Measurements from ENCODE around the gene DNAJC16. TPM values are rescaled to one million over a fixed set of nuclear protein-coding genes. Genes with fewer than 3 reads are reported as not detected.
"Not testable (repeated sequence)": the region's sequence is repeated elsewhere in the genome, so short reads cannot be mapped to it uniquely, and the experiment has no call there.

DNAJC16 gene
- polyA plus RNA-seq (2013), result 12.4 TPM

DNA sequence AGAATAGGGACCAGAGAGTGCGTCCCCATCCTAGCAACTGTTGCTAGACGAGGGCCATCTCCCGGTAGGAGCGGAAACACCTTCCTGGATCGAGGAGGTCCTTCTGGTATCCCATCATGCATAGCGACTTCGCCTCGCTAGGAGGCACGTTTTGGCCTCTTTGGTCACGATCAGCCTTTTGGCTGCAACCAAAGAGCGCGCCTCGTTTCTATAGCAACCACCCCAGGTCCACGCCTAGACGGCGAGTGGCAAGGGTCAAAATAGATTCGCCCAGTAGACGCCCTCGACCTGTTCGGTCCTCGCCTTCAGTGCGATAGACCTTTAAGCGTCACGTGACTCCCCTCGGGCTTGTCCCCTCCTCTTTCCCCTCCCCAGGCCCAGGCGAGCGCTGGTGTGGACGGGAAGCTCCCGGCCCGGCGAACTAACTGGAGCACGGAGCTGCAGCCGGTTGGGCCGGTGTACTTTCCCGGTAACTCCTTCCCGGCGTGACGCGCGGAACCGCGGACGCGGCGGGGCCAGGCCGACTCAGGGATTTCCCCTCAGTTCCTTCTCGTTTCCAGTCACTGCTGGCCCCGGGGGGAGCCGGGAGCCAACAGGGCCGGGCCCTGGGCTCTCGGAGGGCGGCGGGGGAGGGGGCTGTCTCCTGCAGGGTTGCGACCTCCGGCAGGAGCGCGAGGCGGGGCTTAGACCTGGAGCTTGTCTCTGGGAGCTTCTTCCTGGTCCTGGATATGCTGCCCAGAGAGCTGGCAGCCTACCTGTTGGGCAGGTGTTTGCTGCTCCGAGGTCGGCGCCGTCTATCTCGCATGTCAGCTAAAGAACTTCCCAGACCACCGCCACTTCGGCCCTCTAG, at the start of gene DNAJC16:
DNAJC16 (plus strand) TSS at position 359 of the 850 bp plus-strand sequence. CDS start 2,258 bp downstream, outside the sequence.
- ChIA-PET CTCF (no interaction called here), POLR2A (interaction anchor here (0.6 to 1.0 kb wide), 3 partner anchors 10 to 310 kb away, joined by 3 read pairs; no protein-coding TSS in a partner anchor)
- peak; percentile 99 to 100 (median 100) for DNase-seq
- 0% methylated on average over 48 of the region's 65 CpGs for WGBS (ENCODE audit: insufficient coverage)
- H3K36me3 ChIP-seq (ENCODE audit: control insufficient read depth in 4 of 4, insufficient read depth in 4 of 4, low read length in 3 of 4), result peaks cover 0 to 6% (median 5%) of the 10 kb centered on the region in 4 experiments
- no peaks in the 10 kb centered on the region for H3K9me3 ChIP-seq (ENCODE audit: control extremely low read depth in 1 of 5, control insufficient read depth in 4 of 5, insufficient read depth in 2 of 5, low read depth in 1 of 5, low read length in 4 of 5)
- H3K4me1 ChIP-seq (ENCODE audit: control extremely low read depth in 1 of 4, control insufficient read depth in 4 of 4, insufficient read depth in 4 of 4, low read length in 3 of 4), result peaks cover 19 to 38% (median 28%) of the 10 kb centered on the region in 4 experiments
- H3K4me3 ChIP-seq (ENCODE audit: control insufficient read depth in 1 of 7, extremely low read depth in 1 of 7, insufficient read depth in 4 of 7, low read depth in 2 of 7, low read length in 6 of 7), result peak within 1 kb of the TSS; percentile 82 to 98 (median 92)
- H3K27me3 ChIP-seq (replicated peaks in 2 of 5; ENCODE audit: control insufficient read depth in 4 of 5, insufficient read depth in 5 of 5, low read length in 4 of 5), result no peaks in the 10 kb centered on the region
- peak within 1 kb of the TSS; percentile 90 to 94 for H3K27ac ChIP-seq (ENCODE audit: insufficient read depth in 1 of 2, low read depth in 1 of 2, low read length in 2 of 2, poor library complexity in 1 of 2, severe bottlenecking in 2 of 2)

DNA sequence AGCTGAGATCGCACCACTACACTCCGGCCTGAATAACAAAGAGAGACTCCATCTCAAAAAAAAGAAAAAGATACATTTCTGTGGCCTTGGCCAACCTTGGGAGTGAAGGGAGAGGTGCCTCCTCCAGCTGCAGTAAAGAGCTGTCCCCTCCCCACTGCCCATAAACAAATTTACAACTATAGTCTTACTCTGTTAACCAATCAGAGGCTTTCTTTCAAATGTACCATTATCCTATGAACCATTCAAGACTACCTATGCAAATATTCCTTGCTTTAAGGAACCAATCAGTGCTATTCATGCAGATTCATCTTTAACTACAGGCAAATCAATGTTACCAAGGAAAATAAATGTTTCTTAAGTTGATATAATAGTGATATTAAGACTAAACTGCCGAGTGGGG, 49.7 kb upstream of the DNAJC16 start:
- CTCF ChIA-PET, result no interaction called here
- no CpG with 5 or more reads among the region's 3 CpGs for WGBS (ENCODE audit: insufficient coverage)
- POLR2A ChIA-PET, result no interaction called here

DNA sequence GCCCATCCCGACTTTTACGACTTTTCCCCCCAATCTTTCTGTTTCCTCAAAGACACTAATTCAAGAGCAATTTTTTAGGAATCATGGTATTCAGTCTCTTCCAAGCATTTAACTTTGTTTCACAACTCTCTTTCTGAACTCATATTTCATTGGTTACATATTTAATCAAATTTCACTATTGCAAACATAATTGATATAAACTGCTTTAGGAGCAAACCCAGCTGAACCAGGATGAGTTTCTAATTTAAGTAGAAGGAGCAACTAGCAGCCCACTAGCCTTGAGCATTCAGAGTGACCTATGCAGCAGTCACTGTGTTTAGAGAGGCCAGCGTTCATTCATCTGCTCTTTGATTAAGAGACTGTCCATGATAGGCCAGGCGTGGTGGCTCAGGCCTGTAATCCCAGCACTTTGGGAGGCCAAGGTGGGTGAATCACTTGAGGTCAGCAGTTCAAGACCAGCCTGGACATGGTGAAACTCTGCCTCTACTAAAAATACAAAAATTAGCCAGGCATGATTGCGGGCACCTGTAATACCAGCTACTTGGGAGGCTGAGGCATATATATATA, 48.9 kb upstream of the DNAJC16 start:
- WGBS (ENCODE audit: insufficient coverage), result 100% methylated on average over 4 of the region's 5 CpGs
- CTCF ChIA-PET, result no interaction called here

More for the DNA sequence above, 49.7 kb upstream of the DNAJC16 start:
- Histone ChIP-seq H3K27ac (ENCODE audit: insufficient read depth in 1 of 2, low read depth in 1 of 2, low read length in 2 of 2, poor library complexity in 1 of 2, severe bottlenecking in 2 of 2) (no peak overlapping the region), H3K36me3 (ENCODE audit: control insufficient read depth in 4 of 4, insufficient read depth in 4 of 4, low read length in 3 of 4) (no peaks in the 10 kb centered on the region), H3K27me3 (replicated peaks in 2 of 5; ENCODE audit: control insufficient read depth in 4 of 5, insufficient read depth in 5 of 5, low read length in 4 of 5) (no peaks in the 10 kb centered on the region), H3K4me3 (ENCODE audit: control insufficient read depth in 1 of 7, extremely low read depth in 1 of 7, insufficient read depth in 4 of 7, low read depth in 2 of 7, low read length in 6 of 7) (no peak overlapping the region), H3K4me1 (ENCODE audit: control extremely low read depth in 1 of 4, control insufficient read depth in 4 of 4, insufficient read depth in 4 of 4, low read length in 3 of 4) (no peaks in the 10 kb centered on the region), H3K9me3 (ENCODE audit: control extremely low read depth in 1 of 5, control insufficient read depth in 4 of 5, insufficient read depth in 2 of 5, low read depth in 1 of 5, low read length in 4 of 5) (no peaks in the 10 kb centered on the region)
- no peak for DNase-seq

DNA sequence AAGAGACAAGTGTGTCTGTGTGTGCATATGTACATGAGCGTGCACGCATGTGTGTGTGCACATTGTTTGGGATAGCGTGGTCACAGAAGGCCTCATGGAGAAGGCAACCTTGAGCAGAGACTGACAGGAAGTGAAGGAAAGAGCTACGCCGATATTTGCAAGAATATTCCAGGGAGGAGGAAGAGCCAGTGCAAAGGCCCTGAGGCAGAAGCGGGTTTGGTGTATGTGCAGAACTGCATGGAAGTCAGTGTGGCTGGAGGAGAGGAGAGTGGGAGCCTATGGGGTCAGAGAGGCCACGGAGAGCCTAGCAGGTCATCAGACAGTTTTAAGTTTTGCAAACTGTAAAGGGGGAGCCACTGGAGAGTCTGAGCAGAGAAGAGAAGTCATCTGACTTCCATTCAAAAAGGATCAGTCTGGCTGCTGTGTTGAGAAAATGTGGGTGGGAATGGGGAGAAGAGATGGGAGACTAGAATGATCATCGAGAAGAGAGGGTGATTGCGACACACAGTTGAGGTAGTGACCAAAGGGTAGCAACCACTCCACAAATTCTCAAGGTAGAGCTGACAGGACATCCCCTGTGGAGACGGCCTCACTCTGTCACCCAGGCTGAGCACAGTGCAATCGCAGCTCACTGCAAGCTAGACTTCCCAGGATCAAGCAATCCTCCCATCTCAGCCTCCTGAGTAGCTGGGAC, 46.8 kb upstream of the DNAJC16 start:
- H3K36me3 ChIP-seq (ENCODE audit: control insufficient read depth in 4 of 4, insufficient read depth in 4 of 4, low read length in 3 of 4), result no peaks in the 10 kb centered on the region
- H3K9me3 ChIP-seq (ENCODE audit: control extremely low read depth in 1 of 5, control insufficient read depth in 4 of 5, insufficient read depth in 2 of 5, low read depth in 1 of 5, low read length in 4 of 5), result no peaks in the 10 kb centered on the region
- H3K27ac ChIP-seq (ENCODE audit: insufficient read depth in 1 of 2, low read depth in 1 of 2, low read length in 2 of 2, poor library complexity in 1 of 2, severe bottlenecking in 2 of 2), result no peak overlapping the region
- WGBS (ENCODE audit: insufficient coverage), result 96% methylated on average over 11 of the region's 11 CpGs
- no peaks in the 10 kb centered on the region for H3K27me3 ChIP-seq (replicated peaks in 2 of 5; ENCODE audit: control insufficient read depth in 4 of 5, insufficient read depth in 5 of 5, low read length in 4 of 5)
- CTCF ChIA-PET, result no interaction called here
- no peak for DNase-seq
- no peaks in the 10 kb centered on the region for H3K4me1 ChIP-seq (ENCODE audit: control extremely low read depth in 1 of 4, control insufficient read depth in 4 of 4, insufficient read depth in 4 of 4, low read length in 3 of 4)
- POLR2A ChIA-PET, result no interaction called here
- H3K4me3 ChIP-seq (ENCODE audit: control insufficient read depth in 1 of 7, extremely low read depth in 1 of 7, insufficient read depth in 4 of 7, low read depth in 2 of 7, low read length in 6 of 7), result no peak overlapping the region

More for the DNA sequence above, 48.9 kb upstream of the DNAJC16 start:
- no peaks in the 10 kb centered on the region for H3K9me3 ChIP-seq (ENCODE audit: control extremely low read depth in 1 of 5, control insufficient read depth in 4 of 5, insufficient read depth in 2 of 5, low read depth in 1 of 5, low read length in 4 of 5)
- H3K4me3 ChIP-seq (ENCODE audit: control insufficient read depth in 1 of 7, extremely low read depth in 1 of 7, insufficient read depth in 4 of 7, low read depth in 2 of 7, low read length in 6 of 7), result no peak overlapping the region
- POLR2A ChIA-PET, result no interaction called here
- no peaks in the 10 kb centered on the region for H3K36me3 ChIP-seq (ENCODE audit: control insufficient read depth in 4 of 4, insufficient read depth in 4 of 4, low read length in 3 of 4)
- no peak overlapping the region for H3K27ac ChIP-seq (ENCODE audit: insufficient read depth in 1 of 2, low read depth in 1 of 2, low read length in 2 of 2, poor library complexity in 1 of 2, severe bottlenecking in 2 of 2)
- DNase-seq, result no peak
- no peaks in the 10 kb centered on the region for H3K4me1 ChIP-seq (ENCODE audit: control extremely low read depth in 1 of 4, control insufficient read depth in 4 of 4, insufficient read depth in 4 of 4, low read length in 3 of 4)
- no peaks in the 10 kb centered on the region for H3K27me3 ChIP-seq (replicated peaks in 2 of 5; ENCODE audit: control insufficient read depth in 4 of 5, insufficient read depth in 5 of 5, low read length in 4 of 5)

DNA sequence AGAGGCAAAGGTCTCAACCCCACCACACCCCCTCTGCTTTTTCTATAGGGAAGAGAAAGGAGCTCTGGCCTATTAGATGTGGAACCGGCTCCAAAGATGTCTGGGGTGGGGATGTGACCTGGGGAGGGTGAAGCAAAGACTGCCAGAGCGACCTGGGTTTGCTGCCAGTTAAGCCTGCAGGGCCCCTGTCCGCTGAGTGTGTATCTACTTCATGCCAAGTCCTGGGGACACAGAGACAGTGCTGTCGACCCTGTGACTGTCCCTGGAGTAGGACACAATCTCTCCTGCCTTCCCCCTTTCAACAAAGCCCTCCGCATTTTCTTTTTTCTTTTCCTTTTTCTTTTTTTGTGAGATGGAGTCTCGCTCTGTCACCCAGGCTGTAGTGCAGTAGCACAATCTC, 44.2 kb upstream of the DNAJC16 start:
- H3K27me3 ChIP-seq (replicated peaks in 2 of 5; ENCODE audit: control insufficient read depth in 4 of 5, insufficient read depth in 5 of 5, low read length in 4 of 5); CTCF ChIA-PET; H3K4me3 ChIP-seq (ENCODE audit: control insufficient read depth in 1 of 7, extremely low read depth in 1 of 7, insufficient read depth in 4 of 7, low read depth in 2 of 7, low read length in 6 of 7); H3K4me1 ChIP-seq (ENCODE audit: control extremely low read depth in 1 of 4, control insufficient read depth in 4 of 4, insufficient read depth in 4 of 4, low read length in 3 of 4); DNase-seq; H3K36me3 ChIP-seq (ENCODE audit: control insufficient read depth in 4 of 4, insufficient read depth in 4 of 4, low read length in 3 of 4); POLR2A ChIA-PET; H3K27ac ChIP-seq (ENCODE audit: insufficient read depth in 1 of 2, low read depth in 1 of 2, low read length in 2 of 2, poor library complexity in 1 of 2, severe bottlenecking in 2 of 2); H3K9me3 ChIP-seq (ENCODE audit: control extremely low read depth in 1 of 5, control insufficient read depth in 4 of 5, insufficient read depth in 2 of 5, low read depth in 1 of 5, low read length in 4 of 5): not testable (repeated sequence)
- WGBS (ENCODE audit: insufficient coverage), result 100% methylated on average over 5 of the region's 6 CpGs

DNA sequence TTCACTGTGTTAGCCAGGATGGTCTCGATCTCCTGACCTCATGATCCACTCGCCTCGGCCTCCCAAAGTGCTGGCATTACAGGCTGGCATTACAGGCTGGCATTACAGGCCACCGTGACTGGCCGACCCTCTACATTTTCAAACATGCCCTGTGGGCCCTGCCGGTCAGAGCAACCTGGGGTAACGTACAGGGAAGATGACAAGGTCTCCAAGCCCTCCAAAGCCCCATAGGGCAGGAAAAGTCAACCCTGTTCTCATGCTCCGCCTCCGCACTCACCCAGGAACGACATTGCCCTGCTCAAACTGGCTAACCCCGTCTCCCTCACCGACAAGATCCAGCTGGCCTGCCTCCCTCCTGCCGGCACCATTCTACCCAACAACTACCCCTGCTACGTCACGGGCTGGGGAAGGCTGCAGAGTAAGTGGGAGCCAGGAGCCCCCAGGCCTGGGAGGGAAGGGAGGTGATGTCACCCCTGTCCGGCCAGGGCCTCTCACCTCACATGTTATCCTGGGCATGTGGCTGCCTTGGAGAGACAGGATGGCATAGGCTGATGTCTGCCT, 43.6 kb upstream of the DNAJC16 start:
- POLR2A ChIA-PET; H3K4me3 ChIP-seq (ENCODE audit: control insufficient read depth in 1 of 7, extremely low read depth in 1 of 7, insufficient read depth in 4 of 7, low read depth in 2 of 7, low read length in 6 of 7); H3K4me1 ChIP-seq (ENCODE audit: control extremely low read depth in 1 of 4, control insufficient read depth in 4 of 4, insufficient read depth in 4 of 4, low read length in 3 of 4); DNase-seq; H3K27me3 ChIP-seq (replicated peaks in 2 of 5; ENCODE audit: control insufficient read depth in 4 of 5, insufficient read depth in 5 of 5, low read length in 4 of 5); CTCF ChIA-PET; H3K27ac ChIP-seq (ENCODE audit: insufficient read depth in 1 of 2, low read depth in 1 of 2, low read length in 2 of 2, poor library complexity in 1 of 2, severe bottlenecking in 2 of 2); H3K9me3 ChIP-seq (ENCODE audit: control extremely low read depth in 1 of 5, control insufficient read depth in 4 of 5, insufficient read depth in 2 of 5, low read depth in 1 of 5, low read length in 4 of 5); H3K36me3 ChIP-seq (ENCODE audit: control insufficient read depth in 4 of 4, insufficient read depth in 4 of 4, low read length in 3 of 4): not testable (repeated sequence)
- 97% methylated on average over 4 of the region's 16 CpGs for WGBS (ENCODE audit: insufficient coverage)
